HEK293 (cell line): ENCODE data around the gene TFDP3.
A peak's percentile ranks its signal among the peaks of the same experiment; 100 is the strongest.

ENCODE experiments used
- CTCF ChIA-PET: fragments of 350-600 bp; formaldehyde crosslinking; extraction: SDS; loops from one replicate; lab custom pipeline; 2021; ENCODE audit warnings: antibody characterized with exemption; lab: Yijun Ruan, JAX
- POLR2A ChIA-PET: fragments of 300-600 bp; formaldehyde crosslinking; extraction: SDS; loops from one replicate; lab custom pipeline; 2020; ENCODE audit warnings: antibody characterized with exemption, inconsistent platforms; lab: Yijun Ruan, JAX
- H3K27ac ChIP-seq: fragments of 200-500 bp; sonication (Bioruptor generic); 2 replicates; pipeline ENCODE4 v1.5.1; 2014; ENCODE audit warnings: low read depth, low read length, control low read depth, inconsistent platforms; ENCODE audit errors: extremely low read depth
- H3K36me3 ChIP-seq, 2 experiments: fragments of 200-500 bp in 1 of 2; sonication (Bioruptor generic) in 1 of 2; 1 replicate in 1 of 2; 2 replicates in 1 of 2; pipeline ENCODE4 v1.5.1; 2014 to 2017; ENCODE audit warnings: inconsistent platforms in 2 of 2, low read length in 2 of 2; ENCODE audit not compliant: control insufficient read depth in 2 of 2, insufficient read depth in 1 of 2
- H3K4me1 ChIP-seq: fragments of 200-500 bp; sonication (Bioruptor generic); 2 replicates; pipeline ENCODE4 v1.5.1; 2014; ENCODE audit warnings: mild to moderate bottlenecking, low read length, inconsistent platforms; ENCODE audit not compliant: control insufficient read depth, insufficient read depth
- H3K4me3 ChIP-seq: 2 replicates; pipeline ENCODE4 v1.5.1; 2011; ENCODE audit warnings: low read depth, mild to moderate bottlenecking, control low read depth, low read length, moderate library complexity
- H3K9me3 ChIP-seq: fragments of 200-500 bp; sonication (Bioruptor generic); 2 replicates; pipeline ENCODE4 v1.5.1; 2014; ENCODE audit warnings: low read depth, low read length, inconsistent platforms; ENCODE audit not compliant: control insufficient read depth, insufficient read depth
- GLIS1 ChIP-seq: fragments of 450-650 bp; formaldehyde crosslinking; IDR thresholded peaks from 2 replicates; pipeline ENCODE4 v1.5.1; 2016; ENCODE audit warnings: missing biosample characterization, missing genetic modification characterization
- KLF10 ChIP-seq: fragments of 450-650 bp; IDR thresholded peaks from 2 replicates; pipeline ENCODE4 v1.5.1; 2018; ENCODE audit warnings: missing biosample characterization, mild to moderate bottlenecking, missing genetic modification characterization
- KLF16 ChIP-seq: fragments of 450-650 bp; formaldehyde crosslinking; IDR thresholded peaks from 2 replicates; pipeline ENCODE4 v1.5.1; 2017; ENCODE audit warnings: missing biosample characterization, missing genetic modification characterization
- PRDM4 ChIP-seq: fragments of 450-650 bp; formaldehyde crosslinking; IDR thresholded peaks from 2 replicates; pipeline ENCODE4 v1.5.1; 2017; ENCODE audit warnings: missing biosample characterization, missing genetic modification characterization
- SALL2 ChIP-seq: fragments of 450-650 bp; formaldehyde crosslinking; IDR thresholded peaks from 2 replicates; pipeline ENCODE4 v1.5.0; 2017; ENCODE audit warnings: missing biosample characterization, mild to moderate bottlenecking, missing genetic modification characterization, borderline replicate concordance
- SCRT1 ChIP-seq: fragments of 450-650 bp; formaldehyde crosslinking; IDR thresholded peaks from 2 replicates; pipeline ENCODE4 v1.5.1; 2016; ENCODE audit warnings: missing biosample characterization, missing genetic modification characterization, borderline replicate concordance
- ZBTB10 ChIP-seq: fragments of 450-650 bp; formaldehyde crosslinking; IDR thresholded peaks from 2 replicates; pipeline ENCODE4 v1.5.1; 2016; ENCODE audit warnings: missing biosample characterization, missing genetic modification characterization
- ZBTB44 ChIP-seq: fragments of 450-650 bp; IDR thresholded peaks from 2 replicates; pipeline ENCODE4 v1.5.1; 2018; ENCODE audit warnings: missing biosample characterization, mild to moderate bottlenecking, missing genetic modification characterization
- ZNF133 ChIP-seq: fragments of 450-650 bp; formaldehyde crosslinking; IDR thresholded peaks from 2 replicates; pipeline ENCODE4 v1.5.1; 2016; ENCODE audit warnings: missing biosample characterization, missing genetic modification characterization
- ZNF148 ChIP-seq: fragments of 450-650 bp; formaldehyde crosslinking; IDR thresholded peaks from 2 replicates; pipeline ENCODE4 v1.5.0; 2017; ENCODE audit warnings: missing biosample characterization, missing genetic modification characterization, borderline replicate concordance
- ZNF24 ChIP-seq: fragments of 450-650 bp; formaldehyde crosslinking; IDR thresholded peaks from 2 replicates; pipeline ENCODE4 v1.5.1; 2016; ENCODE audit warnings: missing biosample characterization, missing genetic modification characterization
- ZNF433 ChIP-seq: fragments of 450-650 bp; formaldehyde crosslinking; IDR thresholded peaks from 2 replicates; pipeline ENCODE4 v1.5.1; 2016; ENCODE audit warnings: missing biosample characterization, missing genetic modification characterization, low read depth
- ZNF571 ChIP-seq: fragments of 450-650 bp; formaldehyde crosslinking; IDR thresholded peaks from 2 replicates; pipeline ENCODE4 v1.5.0; 2017; ENCODE audit warnings: missing biosample characterization, missing genetic modification characterization
- ZNF585B ChIP-seq: fragments of 450-650 bp; formaldehyde crosslinking; IDR thresholded peaks from 2 replicates; pipeline ENCODE4 v1.5.1; 2016; ENCODE audit warnings: missing biosample characterization, missing genetic modification characterization
- ZNF600 ChIP-seq: fragments of 450-650 bp; formaldehyde crosslinking; IDR thresholded peaks from 2 replicates; pipeline ENCODE4 v1.5.1; 2016; ENCODE audit warnings: missing biosample characterization, missing genetic modification characterization
- ZNF623 ChIP-seq: fragments of 450-650 bp; formaldehyde crosslinking; IDR thresholded peaks from 2 replicates; pipeline ENCODE4 v1.5.1; 2016; ENCODE audit warnings: missing biosample characterization, missing genetic modification characterization
- ZNF785 ChIP-seq: fragments of 450-650 bp; formaldehyde crosslinking; IDR thresholded peaks from 2 replicates; pipeline ENCODE4 v1.5.1; 2016; ENCODE audit warnings: missing biosample characterization, missing genetic modification characterization
- ZSCAN16 ChIP-seq: fragments of 450-650 bp; formaldehyde crosslinking; IDR thresholded peaks from 2 replicates; pipeline ENCODE4 v1.5.1; 2016; ENCODE audit warnings: missing biosample characterization, missing genetic modification characterization

The TFDP3 gene

GRCh38 chrX:133218329-133218728 lies at the start of gene TFDP3:
TFDP3 (minus strand) TSS chrX:133218354; CDS start chrX:133218259, 95 bp downstream.
- Histone ChIP-seq H3K9me3 (no peaks in the 10 kb centered on the region), H3K4me3 (no peak within 1 kb of the TSS), H3K4me1 (no peaks in the 10 kb centered on the region), H3K36me3 (no peaks in the 10 kb centered on the region), H3K27ac (no peak within 1 kb of the TSS)
- TF ChIP-seq ZNF600 (tag by site-specific recombination) (peak; percentile 89), ZBTB10 (no peak), SALL2 (tag by site-specific recombination) (no peak), PRDM4 (tag by site-specific recombination) (no peak), ZNF24 (no peak), ZNF433 (tag by site-specific recombination) (no peak), ZNF623 (tag by site-specific recombination) (no peak), SCRT1 (tag by site-specific recombination) (no peak)
- CTCF ChIA-PET, result interaction anchor here (0.6 to 1.2 kb wide), 2 partner anchors 172 to 1294 kb away, joined by 3 read pairs; no protein-coding TSS in a partner anchor
- POLR2A ChIA-PET, result no interaction called here

GRCh38 chrX:133267621-133268020 lies 49.5 kb upstream of the TFDP3 start:
- POLR2A ChIA-PET, result no interaction called here
- CTCF ChIA-PET, result no interaction called here

More at GRCh38 chrX:133267621-133268020, 49.5 kb upstream of the TFDP3 start:
- no peak overlapping the region for H3K4me3 ChIP-seq
- no peaks in the 10 kb centered on the region for H3K4me1 ChIP-seq
- no peak overlapping the region for H3K27ac ChIP-seq
- no peaks in the 10 kb centered on the region for H3K9me3 ChIP-seq
- no peaks in the 10 kb centered on the region for H3K36me3 ChIP-seq
- no peak for TF ChIP-seq GLIS1
- TF ChIP-seq ZSCAN16 (tag by site-specific recombination), result no peak
- TF ChIP-seq ZNF148, result no peak
- TF ChIP-seq ZBTB44 (tag by site-specific recombination), result no peak
- no peak for TF ChIP-seq ZNF785 (tag by site-specific recombination)
- no peak for TF ChIP-seq KLF10 (tag by site-specific recombination)
- TF ChIP-seq ZNF571, result no peak
- no peak for TF ChIP-seq ZNF585B (tag by site-specific recombination)
- TF ChIP-seq ZNF133, result no peak
- TF ChIP-seq KLF16, result no peak
